HG02970 (cell line): ENCODE measurements around the gene DDX5.
A peak's percentile ranks its signal among the peaks of the same experiment; 100 is the strongest.

Experiments used
- ATAC-seq: cut with Tn5 transposase; IDR thresholded peaks from one replicate; pipeline ENCODE4 v1.9.1; 2021; ENCODE audit warnings: mild to moderate bottlenecking, moderate library complexity, moderate number of reproducible peaks; ENCODE audit not compliant: unreplicated experiment, low FRiP score

Gene DDX5

DNA sequence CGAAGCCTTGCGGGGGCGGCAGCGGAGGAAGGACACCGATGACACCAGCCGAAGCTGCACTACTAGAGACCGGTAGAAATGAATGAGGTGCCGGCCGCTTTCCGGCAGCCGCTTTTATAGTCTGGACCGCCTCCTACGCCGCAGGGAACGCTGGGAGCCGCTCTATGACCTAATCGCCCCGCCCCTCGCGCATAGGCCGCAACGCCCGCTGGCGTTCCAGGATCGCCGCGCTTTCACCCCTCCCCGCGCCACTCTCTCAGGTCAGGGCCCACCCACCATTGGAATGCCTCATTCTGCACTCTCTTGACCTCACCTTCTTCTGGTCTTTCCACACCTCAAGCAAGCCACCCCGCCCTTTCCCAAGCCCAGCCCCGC lies at the start of gene DDX5:
Gene DDX5 (minus strand): TSS at position 89 of the 375 bp plus-strand sequence. CDS start 170 bp downstream, outside the sequence.
- ATAC-seq = peak; percentile 68

DNA sequence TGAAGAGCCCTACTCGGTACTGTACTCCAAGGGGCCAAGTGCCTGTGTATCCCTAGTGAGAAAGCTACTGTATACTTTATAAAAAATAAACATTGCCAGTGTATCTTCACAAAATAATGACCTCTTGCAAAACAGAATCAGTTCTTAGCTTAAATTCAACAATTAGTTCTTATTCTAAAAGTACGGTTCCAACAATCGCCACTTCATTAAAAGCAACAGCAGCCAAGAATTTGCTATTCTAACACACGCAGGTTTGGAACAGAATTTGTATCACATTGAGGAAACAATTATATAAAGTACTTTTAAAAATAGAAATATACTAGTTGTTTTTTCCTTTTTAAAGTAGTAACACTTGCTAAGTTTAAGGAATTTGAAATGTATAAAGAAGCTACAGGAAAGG lies 49.2 kb upstream of the DDX5 start:
- ATAC-seq = no peak

DNA sequence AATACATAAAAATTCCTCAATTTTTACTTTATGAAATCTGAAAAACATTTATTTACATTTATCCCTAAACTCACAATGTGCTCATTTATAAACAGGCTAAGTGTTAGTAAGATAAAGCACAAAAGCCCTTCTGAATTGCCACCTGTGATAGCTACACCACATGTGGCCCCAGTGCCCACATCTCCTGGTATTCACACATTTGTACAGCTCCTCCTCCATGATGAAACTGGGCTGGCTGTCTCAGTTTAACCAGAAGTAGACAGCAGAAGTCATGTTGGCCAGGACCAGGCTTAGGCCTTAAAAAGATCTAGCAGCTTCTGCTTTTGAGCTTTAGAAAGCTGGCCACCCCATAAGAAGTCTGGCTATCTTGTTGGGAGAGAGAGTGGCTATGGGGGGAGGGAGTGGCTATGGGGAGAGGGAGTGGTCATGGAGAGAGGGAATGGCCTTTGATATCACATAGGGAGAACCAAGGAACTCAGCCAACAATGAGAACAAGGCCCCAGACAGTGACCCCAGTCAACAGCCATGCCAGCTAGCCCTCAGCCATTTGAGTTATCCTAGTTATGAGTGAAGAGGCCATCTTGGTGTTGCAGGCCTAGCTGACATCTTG lies 48.0 kb upstream of the DDX5 start:
- no peak for ATAC-seq

DNA sequence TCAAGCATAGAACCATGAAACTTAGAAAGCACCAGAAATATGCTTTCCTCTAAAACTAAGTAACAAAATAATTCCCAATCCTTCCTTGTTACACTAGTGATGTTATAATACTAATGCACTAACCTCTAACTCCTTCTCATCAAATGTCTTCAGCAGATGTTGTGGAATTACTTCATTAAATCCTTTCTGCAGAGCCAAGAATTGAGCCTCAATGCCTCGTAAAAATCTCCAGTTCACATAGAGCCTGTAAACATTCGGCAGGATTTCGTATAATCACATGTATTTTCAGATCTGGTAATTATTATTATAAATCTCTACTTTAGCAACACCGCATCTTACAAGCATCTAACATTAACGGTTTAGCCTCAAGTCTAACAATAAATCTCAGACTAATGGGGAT lies 45.4 kb upstream of the DDX5 start:
- no peak for ATAC-seq

DNA sequence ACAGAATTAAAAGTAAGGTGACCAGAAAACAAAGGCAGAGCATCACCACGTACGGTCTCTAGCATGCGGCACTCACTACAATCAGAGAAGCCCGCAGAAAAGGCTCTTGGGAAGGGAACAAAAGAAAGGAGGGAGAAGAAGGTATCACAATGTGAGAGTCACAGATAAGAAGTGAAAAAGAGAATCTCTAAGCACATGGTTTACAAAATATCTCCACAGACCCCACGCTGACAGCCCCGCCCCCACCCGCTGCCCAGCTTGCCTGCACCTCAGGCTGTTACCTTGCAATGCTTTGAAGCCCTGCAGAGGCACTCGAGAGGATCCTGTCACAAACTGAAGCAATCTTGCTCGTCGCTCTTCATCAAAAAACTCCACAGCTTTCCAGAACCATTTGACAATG lies 41.2 kb upstream of the DDX5 start:
- no peak for ATAC-seq

DNA sequence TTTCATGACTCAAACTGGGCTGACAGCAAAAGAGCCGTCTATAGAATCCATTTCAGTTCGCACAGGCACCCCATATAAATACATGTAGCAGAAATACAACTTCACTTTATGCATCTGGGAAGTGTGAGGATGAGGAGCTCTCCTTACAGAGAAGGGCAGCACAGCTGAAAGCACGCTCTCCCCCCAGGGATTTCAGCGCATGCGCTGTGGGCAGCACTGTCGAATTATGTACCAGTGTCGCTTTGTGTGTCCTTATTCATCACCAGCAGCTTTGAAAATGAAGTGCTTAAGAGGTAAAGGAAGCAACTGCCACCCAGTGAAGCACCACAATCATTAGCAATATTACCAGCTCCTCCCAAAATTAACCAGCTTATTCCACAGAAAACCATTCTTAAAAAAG lies 40.6 kb upstream of the DDX5 start:
- no peak for ATAC-seq

DNA sequence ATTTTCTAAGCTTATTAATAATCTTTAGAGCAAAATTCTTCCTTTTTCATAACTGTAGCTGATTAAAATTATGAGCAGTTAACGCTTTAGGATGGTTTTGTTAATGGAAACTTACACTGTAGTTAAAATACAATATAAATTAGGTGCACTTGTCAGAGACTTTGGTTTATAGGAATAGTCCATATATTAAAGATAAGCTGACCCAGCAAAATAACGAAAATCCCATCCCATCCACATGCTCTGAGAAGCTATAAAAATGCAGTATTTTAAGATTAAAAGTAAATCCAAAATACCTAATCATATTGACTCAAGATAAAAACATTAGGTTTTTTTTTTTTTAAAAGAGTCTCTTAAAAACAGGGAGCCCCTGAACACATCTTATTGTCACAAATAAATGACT lies 38.7 kb upstream of the DDX5 start:
- ATAC-seq = no peak

DNA sequence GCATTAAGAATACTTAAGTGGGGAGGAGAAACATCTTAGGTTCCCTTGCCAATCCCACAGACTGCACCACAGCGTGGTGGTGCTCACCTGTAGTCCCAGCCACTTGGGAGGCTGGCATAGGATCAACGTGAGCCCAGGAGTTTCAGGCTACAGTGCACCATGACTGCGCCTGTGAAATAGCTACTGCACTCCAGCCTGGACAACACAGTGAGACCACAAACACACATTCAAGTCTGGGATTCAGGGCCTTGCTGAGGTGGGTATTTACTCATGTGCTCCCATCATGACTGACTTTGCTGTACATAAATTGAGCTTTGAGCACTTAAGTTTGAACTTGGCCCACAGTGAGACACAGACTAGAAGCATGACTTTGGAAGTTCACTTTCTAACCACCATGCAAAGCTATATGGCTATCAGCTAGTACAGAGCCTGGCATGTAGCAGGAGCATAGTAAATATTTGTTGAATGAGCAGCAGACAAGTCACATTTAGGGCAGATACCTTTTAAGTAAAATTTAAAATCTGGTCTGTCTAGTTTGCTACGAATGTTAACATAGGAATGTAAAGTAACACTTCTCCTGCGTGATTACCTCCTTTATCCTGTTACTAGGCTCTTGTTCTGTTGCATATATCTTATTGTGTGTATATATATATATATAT lies 34.2 kb upstream of the DDX5 start:
- no peak for ATAC-seq

DNA sequence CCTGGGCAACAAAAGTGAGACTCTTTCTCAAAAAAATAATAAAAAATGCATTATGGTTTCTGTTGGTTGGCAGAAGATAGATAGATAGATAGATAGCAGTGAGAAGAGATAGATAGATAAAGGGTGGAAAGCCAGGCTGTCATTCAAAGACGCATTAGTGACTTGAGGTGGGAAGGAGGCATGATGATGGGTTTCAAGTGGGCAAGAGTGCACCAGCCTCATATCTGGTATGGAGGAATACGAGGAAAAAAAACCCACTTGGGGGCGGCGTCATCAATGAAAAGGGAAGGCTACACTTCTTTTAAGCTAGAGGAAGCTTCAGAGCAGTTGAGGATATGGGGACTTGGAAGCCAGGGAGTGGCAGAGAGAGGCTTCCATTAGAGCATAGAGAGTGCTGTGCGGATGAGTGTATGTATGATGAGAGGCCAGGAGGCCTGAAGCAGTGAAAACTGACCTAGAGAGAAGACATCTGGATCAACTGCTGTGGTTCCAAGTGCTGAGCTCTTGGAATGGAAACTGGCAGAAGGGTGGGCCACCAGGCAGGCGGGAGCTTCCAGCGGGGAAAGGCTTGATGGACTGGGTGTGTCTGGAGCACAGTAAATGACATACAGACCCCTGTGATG lies 32.5 kb upstream of the DDX5 start:
- ATAC-seq = no peak

DNA sequence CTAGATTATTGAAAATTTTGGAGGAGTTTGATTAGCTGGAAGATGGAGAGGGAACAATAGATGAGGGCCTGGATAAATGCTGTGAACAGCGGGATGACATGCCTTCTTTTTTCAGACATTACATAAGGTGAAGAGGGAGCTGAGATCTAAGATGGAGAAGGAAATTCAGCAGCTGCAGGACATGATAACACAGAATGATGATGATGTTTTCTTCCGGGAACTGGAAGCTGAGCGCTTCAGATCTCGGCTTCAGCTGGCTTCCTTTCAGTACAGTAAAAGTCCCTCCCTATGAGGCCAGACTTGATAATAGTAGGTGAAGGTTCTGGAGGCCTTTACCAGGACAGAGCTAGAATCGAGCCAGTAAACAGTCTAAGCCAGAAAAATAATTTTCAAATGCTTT lies 31.4 kb upstream of the DDX5 start:
- no peak for ATAC-seq

DNA sequence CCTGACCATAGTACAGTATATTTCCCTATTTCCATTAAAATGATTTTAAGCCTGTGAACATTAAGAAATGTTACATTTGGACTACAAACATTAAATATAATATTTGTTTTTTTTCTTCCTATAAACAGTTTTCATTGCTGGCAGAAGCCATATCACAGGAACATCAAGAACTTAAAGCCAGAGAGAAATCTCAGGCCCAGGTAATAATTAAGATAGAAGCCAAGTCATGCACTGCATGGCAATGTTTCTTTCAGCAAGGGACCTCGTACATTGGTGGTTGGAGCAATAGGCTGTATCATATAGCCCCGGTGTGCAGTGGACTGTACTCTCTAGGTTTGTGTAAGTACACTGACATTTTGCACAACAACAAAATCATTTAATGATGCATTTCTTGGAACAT lies 30.8 kb upstream of the DDX5 start:
- no peak for ATAC-seq

DNA sequence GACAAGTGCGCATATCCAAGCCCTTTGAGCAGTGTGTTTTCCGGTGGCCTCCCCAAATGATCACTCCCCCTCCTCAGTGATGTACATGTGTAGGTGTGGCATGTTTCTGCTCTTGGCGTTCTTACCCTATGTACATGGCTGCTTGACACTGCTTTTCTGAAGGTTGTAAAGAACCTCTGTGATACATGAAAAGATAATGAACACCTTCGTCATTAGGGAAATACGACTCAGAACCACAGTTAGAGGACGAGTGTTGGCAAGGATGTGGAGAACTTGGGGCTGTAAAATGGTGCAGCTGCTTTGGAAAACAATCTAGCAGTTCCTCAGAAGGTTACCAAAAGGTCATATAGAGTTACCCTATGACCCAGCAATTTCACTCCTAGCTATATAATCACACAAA lies 29.3 kb upstream of the DDX5 start:
- no peak for ATAC-seq

DNA sequence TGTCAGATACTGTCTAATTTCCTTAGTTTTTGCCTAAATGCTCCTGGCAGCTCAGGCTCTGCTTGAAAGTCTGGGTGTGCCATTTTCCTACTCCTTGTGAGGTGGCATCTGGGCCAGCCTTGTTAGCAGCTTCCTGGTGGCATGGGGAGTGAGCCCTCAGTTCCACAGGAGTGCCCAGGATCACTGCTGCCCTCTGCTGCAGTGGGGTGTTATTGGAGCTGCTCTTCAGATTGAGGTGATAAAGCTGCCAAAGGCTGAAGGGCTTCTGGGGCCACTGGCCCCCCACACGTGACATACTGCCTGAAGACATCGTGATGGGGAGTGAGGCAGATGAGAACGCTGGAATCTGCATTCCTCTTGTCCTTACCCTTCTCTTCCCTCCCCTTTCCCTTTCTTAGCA lies 28.1 kb upstream of the DDX5 start:
- ATAC-seq = no peak

DNA sequence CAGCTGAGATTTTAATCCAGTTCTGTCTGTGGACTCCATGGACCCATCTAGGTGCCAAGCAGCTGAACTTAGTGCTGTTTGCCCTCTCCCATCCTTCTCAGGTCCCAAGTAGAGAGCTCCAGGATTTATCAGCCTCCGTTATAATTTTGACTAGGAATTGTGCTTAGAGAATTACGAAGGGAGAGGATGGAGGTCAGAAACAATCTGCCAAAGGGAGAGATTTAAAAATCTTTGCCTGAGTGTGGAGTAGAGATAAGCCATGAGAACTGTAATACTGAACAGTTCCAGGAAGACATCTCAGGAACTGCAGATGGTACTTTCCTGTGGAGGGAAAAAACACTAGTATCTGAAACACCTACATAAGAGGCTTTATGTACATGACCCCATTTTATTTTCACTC lies 27.7 kb upstream of the DDX5 start:
- ATAC-seq = no peak

DNA sequence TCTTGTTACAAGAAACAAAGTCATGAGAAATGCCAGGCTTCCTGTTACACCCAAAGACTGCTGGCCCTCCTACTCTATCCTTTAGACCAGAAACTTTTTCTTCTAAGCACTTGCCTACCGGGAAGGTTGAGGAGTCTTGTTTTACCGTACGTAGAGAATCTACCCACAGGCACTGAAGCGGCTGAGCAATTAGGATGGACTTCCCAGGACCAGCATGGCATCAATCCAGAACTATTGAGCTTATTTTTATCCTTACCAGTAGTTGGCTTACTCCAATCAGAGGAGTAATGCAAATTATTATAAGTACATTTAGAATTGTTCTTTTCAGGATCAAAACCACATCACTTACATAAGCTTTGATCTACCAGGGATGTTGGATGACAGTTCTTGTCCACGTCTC lies 26.3 kb upstream of the DDX5 start:
- ATAC-seq = no peak

DNA sequence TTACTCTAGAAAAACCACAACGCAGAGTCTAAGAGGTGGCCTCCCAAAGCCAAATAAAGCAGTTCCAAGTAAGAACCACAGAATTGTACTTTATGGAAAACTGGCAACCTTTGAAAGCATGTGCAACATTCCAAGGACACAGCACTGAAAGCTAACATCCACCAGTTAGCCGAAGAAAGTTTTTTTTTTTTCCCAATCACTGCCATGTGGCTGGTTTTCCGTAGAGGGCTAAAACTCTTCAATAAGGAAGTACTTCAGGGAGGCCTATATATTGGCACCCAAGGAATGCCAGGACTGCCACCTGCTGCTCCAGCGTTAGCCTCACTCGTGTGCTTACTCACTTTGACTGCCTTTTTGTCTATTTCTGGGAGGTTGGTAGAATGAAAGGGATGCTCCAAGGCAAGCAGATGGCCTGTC lies 25.9 kb upstream of the DDX5 start:
- ATAC-seq = no peak

DNA sequence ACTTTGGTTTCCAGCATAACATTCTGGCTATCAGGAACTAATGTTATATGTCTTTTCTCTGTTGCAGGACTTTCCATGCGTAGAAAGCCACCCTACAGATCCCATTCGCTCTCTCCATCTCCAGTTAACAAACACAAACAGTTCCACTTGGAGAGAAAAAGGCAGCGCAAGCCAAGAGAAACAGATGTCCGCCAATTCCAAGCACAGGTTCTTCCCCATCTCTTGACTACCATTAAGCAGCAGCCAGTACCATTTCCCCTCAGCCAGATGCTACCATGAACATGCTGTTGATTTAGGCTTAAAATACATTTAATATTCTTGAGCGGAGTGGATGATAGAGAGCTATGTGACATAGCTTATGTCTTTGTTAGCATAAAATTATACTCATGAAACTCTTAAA lies 23.1 kb upstream of the DDX5 start:
- no peak for ATAC-seq

DNA sequence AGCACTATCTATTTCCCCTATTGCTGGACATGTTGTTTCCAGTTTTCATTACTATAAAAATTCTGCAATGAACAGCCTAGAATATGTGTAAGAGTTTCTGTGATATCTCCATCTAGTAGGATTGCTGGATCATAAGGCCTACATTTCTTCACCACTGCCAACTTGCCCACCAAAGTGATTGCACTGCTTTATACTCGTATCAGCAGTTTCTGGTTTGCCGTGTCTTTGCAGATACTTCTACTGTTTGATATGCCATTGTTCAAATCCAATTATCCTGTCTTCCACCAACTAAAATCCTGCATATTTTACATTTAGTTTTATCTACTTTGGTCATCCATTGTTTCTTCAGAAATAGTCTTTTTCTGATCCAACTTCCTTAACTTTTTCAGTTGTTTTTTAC lies 21.8 kb upstream of the DDX5 start:
- no peak for ATAC-seq

DNA sequence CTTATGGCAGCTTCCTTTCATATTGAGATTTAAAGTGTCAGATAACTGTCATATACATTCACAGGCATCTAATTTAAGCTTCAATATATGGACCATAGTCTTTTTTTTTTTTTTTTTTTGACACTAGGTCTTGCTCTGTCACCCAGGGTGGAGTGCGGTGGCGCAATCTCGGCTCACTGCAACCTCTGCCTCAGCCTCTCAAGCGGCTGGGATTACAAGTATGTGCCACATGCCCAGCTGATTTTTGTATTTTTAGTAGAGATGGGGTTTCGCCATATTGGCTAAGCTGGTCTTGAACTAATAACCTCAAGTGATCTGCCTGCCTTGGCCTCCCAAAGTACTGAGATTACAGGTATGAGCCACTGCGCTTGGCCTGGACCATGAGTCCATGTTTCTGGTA lies 14.3 kb upstream of the DDX5 start:
- no peak for ATAC-seq

DNA sequence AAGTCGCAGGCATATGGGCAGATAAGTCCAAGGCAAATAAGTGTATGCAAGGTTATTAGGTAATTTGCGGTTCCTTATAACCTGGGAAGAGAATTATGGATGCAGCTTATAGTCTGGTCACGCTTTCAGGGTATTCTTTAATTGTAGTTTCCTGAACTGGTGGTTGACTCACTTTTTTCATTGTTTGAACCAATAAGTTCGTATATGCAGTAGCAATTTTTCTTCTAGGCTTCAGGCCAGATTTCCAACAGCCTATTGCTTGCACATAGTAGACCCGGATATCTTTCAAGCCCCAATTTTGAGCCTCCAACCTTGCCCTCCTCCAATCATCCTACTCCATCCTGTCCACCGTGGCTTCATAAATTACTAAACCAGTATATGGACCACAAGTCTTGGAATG lies 13.5 kb upstream of the DDX5 start:
- no peak for ATAC-seq

DNA sequence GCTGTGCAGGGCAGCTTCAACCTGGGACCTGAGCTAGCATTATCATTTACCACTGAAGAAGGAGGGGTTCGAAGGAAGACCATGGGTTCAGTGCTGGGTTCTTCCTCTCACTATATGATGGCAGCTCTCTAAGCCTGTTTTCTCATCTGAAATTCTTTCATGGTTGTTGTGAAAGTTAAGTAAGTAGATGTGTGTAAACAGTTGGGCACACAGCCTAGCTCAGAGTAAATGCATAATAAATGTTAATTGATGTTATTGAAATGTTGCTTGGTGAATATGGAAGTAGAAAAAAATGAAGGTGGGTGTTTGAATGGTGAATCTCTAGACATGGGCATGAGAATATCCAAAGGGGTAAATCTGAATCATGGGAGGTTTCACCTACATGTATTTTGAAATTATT lies 9.7 kb upstream of the DDX5 start:
- no peak for ATAC-seq

DNA sequence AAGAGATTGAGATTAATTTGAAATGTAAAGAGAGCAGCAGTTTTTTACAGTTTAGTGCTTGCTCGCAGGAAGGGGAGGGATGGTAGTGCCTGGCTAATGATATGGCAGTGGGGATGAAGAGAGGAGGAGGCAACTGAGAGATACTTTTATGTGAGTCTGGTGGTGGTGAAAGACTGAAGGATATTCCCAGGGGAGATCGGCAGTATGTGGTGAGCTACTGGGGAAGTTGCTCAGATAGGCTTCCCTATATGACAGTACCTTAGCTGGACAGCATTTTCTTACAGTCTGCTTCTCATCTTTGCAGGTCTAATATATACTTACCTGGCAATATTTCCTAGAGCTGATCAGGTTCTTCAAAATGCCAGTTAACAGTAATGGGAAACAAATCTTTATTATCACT lies 9.3 kb upstream of the DDX5 start:
- no peak for ATAC-seq
